GM19468 (cell line): ENCODE measurements around the gene EYA2.

Source experiments
- ATAC-seq: cut with Tn5 transposase; IDR thresholded peaks from one replicate; pipeline ENCODE4 v1.9.1; 2021; ENCODE audit warnings: mild to moderate bottlenecking, moderate library complexity, moderate number of reproducible peaks; ENCODE audit not compliant: unreplicated experiment; ENCODE audit errors: extremely low read depth

The EYA2 gene

DNA sequence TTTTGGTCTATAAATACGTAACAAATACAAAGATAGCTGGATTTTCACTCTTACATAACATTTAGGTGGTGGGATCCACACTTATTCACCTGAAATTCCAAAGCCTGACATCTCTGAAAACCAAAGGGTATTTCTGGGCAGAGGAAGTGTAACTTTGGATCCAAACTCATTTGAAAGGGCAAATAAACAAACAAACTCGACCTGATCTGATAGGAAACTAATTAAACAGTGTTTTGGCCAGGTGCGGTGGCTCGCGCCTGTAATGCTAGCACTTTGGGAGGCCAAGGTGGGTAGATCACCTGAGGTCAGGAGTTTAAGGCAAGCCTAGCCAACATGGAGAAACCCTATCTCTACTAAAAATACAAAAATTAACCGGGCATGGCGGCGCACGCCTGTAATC, 332.9 kb downstream of the EYA2 start:
- ATAC-seq = no peak

DNA sequence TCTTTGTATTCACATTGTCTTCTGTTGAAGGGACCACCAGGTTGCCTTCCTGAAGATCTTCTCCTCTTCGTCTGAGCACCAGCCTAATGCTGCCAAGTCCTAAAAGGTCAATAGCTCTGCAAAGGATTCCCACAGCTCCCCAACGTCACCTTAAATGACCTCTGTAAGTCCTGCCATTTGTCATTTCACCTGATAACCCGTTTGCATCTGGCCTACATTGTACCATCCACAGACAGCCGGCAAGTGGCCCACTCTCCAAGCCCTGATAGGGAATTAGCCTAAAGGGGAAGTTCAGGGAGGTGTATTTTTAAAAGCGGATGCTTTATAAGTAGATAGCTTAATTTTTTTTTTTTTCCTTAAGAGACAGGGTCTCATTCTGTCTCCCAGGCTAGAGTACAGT, 334.0 kb downstream of the EYA2 start:
- ATAC-seq = no peak

DNA sequence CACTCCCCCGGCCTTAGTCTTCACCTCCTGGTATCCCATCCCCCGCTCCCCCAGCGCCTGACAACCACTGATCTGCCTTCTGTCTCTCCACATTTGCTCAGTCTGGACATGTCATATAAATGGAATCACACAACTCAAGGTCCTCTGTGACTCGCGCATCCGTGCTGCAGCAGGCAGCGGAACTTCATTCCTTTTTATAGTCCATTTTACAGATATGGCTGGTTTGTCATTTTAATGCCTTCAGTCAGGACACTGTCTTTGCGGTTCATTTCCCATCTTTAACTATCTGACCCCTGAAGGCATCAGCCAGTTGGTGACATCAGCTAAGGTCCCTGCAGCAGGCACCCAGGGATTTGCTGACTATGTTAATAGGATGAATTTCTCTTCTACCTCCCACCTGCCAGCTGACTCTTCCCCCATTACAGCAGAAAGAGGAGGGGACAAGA, 336.2 kb downstream of the EYA2 start:
- ATAC-seq = no peak

DNA sequence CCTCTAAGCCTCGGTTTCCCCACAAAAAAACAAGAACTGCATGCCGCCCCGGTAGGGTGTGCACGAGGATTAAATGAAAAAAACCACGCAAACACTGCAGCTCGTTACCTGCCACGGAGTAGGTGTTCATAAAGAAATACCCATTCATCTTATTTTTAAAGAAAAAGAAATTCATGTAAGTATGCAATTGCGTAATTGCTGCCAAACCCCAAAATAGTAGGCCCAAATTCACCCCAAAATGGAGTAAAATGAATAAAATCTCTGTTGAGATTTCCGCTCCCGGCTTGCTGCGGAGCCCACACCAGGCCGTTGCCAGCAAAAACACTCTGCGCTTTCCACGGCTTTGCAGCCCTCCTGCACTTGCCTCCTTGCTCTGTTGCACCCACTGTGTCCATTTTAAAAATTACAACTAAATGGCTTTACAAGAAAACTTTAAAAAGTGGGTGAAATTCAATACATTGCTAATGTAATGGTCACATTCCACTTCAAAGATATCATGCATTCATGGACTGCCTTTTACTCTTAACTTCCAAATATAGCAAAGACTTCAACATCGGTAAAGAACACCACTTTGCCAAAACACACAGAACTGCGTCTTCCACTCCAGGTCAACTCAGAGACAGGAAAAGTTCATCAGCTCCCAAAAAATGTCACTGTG, 336.9 kb downstream of the EYA2 start:
- no peak for ATAC-seq

DNA sequence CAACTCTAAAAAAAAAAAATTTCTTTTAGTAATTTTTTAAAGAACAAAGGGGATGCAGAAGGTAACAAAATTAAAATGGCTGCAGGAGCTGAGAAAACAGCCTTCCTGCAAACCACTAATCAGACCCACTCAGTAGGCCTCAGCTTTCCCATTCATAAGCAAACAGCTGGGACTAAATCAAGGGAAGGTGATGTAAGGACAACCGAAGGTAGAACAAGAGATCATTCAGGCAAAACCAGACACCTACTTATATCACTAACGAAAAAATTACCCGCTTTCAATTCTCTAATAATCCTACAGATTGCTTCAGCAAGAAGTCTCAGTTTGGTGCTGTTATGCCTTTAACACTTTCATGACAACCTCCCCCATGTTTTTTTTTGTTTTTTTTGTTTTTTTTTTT, 337.9 kb downstream of the EYA2 start:
- no peak for ATAC-seq

DNA sequence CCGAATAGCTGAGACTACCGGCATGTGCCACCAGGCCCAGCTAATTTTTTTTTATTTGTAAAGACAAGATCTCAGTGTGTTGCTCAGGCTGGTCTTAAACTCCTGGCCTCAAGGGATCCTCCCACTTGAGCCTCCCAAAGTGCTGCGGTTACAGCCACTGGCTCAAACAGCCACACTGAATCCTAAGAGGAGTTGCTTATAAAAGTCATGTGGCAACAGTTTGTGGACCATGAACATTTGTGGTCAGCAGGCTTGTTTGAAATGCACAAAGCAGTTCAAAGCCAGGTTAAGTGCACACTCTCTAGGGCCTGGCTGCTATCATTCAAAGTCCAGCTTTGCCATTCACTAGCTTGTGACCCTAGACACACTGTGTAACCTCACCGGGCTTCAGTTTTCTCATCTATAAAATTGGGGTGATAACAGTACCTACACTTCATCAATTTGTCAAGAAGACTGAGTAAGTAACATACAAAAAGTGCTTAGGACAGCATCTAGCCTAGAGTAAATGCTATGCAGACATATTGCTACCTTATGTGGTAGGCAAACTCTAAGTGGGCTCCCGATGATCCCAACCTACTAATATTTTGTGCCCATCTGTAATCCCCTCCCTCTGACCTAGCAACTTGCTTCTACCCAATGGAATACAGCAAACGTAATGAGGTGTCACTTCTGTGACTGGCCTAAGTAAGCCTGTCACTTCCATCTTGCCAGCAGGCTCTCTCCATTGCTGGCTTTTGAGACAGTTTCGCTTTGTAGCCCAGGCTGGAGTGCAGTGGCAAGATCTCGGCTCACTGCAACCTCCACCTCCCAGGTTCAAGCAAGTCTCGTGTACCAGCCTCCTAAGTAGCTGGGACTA, 338.9 kb downstream of the EYA2 start:
- no peak for ATAC-seq

DNA sequence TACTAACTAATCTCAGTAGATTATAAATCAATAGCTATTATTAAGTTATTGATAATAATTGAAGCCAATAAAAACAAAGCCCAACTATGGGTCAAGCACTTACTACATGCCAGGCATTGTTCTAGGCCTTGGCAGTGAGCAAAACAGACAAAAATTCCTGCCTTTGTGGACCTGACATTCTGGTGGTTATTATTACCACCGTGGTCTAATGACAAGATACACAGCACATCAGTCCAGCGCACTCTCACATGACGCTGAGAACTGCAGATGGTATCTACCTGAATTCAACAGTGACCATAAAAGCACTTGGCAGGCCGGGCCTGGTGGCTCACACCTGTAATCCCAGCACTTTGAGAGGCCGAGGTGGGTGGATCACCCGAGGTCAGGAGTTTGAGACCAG, 340.5 kb downstream of the EYA2 start:
- no peak for ATAC-seq

DNA sequence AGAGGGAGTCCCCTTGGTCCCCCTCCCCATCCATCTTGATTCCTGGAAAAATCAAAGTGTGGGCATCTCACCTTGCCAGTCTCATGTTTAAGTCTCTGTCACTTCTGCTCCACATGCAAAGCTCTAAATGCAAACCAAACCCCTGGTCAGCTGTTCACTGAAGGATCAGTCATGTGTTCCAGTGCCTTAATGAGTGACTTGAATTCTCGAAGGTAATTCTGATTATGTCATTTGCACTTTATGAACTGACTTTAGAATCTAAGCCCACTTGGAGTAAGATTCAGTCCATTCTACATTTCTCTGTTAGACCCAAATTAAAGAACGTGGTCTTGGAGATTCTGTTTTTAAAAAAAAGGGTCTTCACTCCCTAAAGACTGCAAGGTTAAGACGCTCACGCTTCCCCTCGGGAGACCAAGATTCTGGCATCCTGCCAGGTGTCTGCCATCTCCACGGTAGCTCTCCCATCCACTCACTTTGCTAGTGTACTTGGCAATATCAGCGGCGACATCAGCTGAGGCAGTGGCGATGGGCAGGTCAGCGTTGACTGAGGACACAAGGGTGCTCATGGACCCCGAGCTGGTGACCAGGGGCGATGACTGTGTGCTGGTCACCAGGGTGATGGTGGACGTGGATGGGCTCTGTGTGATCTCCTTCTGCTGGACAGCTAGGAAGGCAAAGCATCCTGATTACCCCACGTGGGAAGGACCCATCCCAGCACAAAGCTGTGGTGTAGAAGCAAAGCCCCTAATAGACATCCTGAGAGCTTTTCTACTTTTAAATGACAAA, 341.4 kb downstream of the EYA2 start:
- ATAC-seq = no peak

DNA sequence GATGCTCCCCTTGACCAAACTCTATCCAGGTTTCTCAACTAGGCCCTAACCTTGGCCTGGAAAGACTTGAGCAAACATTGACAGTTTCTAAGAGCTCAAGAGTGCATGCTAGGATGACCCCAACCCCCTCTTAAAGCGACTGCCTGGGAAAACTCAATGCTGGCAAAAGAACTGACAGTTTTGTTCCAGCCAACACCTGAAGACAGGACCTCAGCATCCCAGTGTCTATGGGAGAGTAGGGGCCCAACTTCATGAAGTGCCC, 341.9 kb downstream of the EYA2 start:
- no peak for ATAC-seq

DNA sequence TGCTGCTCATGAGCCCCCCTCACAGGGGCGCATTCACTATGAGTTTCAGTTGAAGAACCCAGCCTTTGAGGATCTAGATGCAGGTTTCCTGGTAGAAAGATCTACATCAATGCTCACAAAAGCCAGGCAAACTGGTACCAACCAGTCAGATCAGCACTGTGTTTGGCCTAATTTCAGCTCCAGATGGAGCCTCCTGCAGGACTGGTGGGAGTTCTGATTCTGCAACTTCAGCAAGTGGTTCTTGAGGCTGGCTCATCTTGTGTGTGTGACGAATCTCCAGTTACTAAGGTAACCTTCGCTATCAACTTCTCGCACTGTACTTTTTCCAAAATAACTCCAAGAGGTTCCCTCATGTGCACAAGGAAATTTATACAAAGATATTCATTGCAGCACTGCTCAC, 343.1 kb downstream of the EYA2 start:
- no peak for ATAC-seq
